Measurements from ENCODE around the gene CHAT. TPM values are rescaled to one million over a fixed set of nuclear protein-coding genes. Genes with fewer than 3 reads are reported as not detected.

CHAT gene
- total RNA-seq, 1 donor, result not detected

DNA sequence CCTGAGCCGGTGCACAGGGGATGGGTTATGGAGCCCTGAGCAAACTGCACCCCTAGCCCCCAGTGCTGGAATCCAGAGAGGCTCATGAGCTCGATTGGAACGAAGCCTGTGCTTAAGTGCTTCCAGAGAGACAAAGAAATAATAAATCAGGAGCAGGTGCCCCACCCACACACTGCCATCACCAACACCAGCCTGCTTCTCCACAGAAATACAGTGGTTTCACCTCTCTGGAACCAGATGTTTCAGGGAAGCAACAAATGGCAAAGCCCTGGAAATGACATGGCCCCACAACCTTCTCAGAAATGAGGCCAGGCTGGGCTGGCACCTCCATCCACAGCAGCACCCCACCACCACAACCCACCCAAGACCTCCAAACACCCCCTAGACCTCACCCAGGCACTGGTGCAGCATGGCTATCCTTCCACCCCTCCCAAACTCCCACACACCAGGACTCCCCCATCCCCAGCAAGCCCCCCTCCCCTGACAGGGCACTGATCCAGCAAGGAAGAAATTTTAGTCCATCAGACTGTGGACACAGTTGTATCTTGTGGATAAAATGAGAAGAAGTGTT is 7.8 kb upstream of the CHAT start:
- no peak for DNase-seq (ENCODE audit: low read depth)
- no peak overlapping the region for H3K4me3 ChIP-seq (ENCODE audit: low read depth, low read length)
- TF ChIP-seq, protein P1, sequence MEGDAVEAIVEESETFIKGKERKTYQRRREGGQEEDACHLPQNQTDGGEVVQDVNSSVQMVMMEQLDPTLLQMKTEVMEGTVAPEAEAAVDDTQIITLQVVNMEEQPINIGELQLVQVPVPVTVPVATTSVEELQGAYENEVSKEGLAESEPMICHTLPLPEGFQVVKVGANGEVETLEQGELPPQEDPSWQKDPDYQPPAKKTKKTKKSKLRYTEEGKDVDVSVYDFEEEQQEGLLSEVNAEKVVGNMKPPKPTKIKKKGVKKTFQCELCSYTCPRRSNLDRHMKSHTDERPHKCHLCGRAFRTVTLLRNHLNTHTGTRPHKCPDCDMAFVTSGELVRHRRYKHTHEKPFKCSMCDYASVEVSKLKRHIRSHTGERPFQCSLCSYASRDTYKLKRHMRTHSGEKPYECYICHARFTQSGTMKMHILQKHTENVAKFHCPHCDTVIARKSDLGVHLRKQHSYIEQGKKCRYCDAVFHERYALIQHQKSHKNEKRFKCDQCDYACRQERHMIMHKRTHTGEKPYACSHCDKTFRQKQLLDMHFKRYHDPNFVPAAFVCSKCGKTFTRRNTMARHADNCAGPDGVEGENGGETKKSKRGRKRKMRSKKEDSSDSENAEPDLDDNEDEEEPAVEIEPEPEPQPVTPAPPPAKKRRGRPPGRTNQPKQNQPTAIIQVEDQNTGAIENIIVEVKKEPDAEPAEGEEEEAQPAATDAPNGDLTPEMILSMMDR (IDR thresholded peaks at IDR 0.05; ENCODE audit: insufficient read depth, low read length), result no peak

DNA sequence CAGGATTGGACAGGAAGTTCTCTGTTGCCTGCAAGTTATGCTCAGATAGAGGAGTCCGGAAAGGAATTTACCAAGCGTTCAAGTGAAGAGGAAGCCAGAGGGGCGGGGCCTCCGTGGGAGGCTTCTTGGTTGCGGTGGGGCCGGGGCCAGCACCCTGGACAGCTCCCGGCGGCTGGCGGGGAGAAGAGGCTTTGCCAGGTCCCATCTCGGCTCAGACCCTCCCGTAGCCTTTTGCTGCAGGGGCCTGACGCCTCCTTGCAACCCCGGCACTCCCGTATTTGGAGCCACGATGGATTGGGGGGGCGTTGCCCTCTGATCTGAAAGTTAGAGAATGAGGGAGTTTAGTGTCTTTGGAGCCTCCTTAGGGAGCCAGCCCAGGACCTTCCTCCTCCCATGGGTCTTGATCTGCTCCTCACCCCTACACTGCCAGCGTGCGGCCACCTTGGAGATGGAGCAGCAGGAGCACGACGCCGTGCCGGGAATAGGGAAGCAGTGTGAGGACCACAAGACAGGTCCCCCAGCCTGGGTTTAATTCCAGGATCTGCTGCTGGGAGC is 6.8 kb upstream of the CHAT start:
- peak; percentile 70 for DNase-seq (ENCODE audit: low read depth)
- TF ChIP-seq, protein P1 (IDR thresholded peaks at IDR 0.05; ENCODE audit: insufficient read depth, low read length), result no peak
- no peak overlapping the region for H3K4me3 ChIP-seq (ENCODE audit: low read depth, low read length)

DNA sequence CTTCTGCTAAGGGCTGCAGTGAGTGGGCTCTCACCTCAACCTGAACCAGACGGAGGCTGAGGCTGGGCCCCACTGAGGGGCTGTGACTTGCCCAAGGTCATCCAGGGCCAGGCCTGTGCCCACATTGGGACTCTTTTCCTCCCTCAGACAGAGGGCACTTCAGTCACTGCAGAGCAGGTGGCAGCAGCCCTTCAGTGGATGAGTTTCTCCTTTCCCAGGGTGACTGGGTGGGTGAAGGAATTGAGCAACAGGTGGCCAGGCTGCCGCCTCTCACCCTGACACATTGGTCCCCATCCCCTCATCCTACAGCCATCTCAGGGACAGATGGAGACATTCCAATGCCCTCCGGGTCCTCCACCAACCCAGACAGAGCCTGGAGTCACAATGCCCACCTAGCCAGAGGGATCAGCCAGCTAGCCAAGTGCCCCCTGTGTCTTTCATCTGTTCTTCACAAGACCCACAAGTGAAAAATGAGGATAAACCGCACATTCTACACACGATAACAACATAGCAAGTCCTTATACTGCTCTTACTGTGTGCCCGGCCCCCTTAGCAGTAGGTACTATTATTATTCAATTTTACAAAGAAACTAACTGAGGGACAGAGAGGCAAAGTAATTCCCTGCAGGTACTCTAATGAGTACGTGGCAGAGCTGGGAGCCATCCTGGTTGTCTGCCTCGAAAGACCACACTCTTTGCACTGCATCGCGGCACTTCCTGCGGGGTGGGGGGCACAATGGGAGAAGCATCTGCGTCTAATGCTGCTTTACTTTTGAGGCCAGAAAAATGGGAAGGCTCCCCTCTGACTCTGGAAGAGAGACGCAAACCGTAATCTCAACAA is 5.5 kb upstream of the CHAT start:
- H3K4me3 ChIP-seq (ENCODE audit: low read depth, low read length), result no peak overlapping the region
- TF ChIP-seq, protein P1 (IDR thresholded peaks at IDR 0.05; ENCODE audit: insufficient read depth, low read length), result no peak
- DNase-seq (ENCODE audit: low read depth), result no peak

DNA sequence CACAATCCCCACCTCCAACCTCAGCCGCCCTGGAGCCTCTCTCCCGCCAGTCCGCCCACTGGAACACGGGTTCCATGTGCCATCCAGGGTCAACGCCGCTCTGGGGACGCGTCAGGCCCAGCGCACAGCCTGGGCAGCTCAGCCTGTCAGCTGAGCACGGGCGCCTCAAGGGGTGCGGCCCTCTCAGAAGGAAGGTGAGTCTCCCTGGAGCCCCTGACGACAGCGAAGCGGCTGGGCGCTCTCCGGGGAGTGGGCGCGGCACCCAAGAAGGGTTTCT is 4.9 kb upstream of the CHAT start:
- DNase-seq (ENCODE audit: low read depth), result no peak
- H3K4me3 ChIP-seq (ENCODE audit: low read depth, low read length), result no peak overlapping the region

DNA sequence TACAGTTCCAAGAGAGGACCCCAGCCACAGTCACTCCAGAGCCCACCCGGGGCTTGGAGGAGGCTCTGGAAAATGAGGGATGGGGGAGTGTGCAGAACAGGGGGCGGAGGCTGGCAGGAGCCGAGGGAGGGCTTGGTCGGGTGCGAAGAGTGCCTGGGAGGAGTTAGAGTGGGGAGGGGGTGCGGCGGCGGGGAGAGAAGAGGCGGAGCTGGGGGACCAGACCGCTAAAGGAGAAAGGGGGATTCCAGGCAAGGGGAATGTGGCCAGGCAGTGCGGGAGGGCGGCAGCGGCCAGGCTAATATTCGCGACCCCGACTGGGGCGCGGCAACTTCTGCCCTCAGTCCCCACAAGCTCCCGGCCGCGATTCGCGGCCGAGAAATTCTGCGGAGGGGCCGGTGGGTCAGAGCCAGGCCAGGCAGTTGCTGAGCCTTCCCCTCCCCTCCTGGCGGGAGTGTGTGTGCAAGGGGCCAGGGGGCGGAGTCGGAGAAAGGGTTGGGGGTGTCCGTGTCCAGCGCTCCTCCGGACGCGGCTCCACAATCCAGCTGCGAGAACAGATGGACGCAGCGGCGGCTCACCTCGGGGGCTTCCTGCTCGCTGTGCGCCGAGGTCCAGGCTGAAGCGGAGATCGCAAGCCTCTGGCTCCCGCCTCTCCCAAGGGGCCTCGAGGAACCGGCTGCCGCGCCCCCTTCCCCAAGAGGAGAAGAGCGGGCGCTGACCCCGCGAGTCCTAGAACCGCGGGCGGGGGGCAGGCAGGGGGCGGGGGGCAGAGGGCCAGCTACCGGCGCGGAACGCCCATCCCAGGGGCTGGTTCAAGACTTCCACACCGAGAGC is 4.3 kb upstream of the CHAT start:
- TF ChIP-seq, protein P1 (IDR thresholded peaks at IDR 0.05; ENCODE audit: insufficient read depth, low read length), result no peak
- no peak for DNase-seq (ENCODE audit: low read depth)
- H3K4me3 ChIP-seq (ENCODE audit: low read depth, low read length), result no peak overlapping the region

More for the DNA sequence above, 4.9 kb upstream of the CHAT start:
- TF ChIP-seq, protein P1 (IDR thresholded peaks at IDR 0.05; ENCODE audit: insufficient read depth, low read length), result no peak

DNA sequence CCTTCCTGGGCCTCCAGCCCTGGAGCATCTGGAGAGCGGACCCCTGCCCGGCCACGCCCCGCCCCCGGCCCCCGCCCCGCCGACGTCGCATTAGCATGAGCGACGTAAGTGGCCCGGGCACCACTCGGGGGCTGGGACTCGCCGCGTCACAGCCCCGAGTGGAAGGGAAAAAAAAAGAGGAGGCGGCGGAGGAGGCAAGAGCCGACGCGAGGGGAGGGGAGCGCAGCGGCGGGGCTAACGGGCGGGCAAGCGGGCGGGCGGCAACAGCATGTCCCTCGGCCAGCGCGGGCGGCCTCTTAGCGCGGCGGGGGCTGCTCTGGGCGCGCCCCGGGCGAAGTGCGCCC is 3.8 kb upstream of the CHAT start, which contains the start of gene SLC18A3:
Gene SLC18A3 (plus strand): TSS at position 197 of the 344 bp plus-strand sequence. CDS start 431 bp downstream, outside the sequence.
- TF ChIP-seq, protein P1 (IDR thresholded peaks at IDR 0.05; ENCODE audit: insufficient read depth, low read length), result no peak

More for the DNA sequence above, 3.8 kb upstream of the CHAT start, which contains the start of gene SLC18A3:
- H3K4me3 ChIP-seq (ENCODE audit: low read depth, low read length), result no peak within 1 kb of the TSS
- no peak for DNase-seq (ENCODE audit: low read depth)
